ENCODE measurements around the gene DYNLT3. TPM values are rescaled to one million over a fixed set of nuclear protein-coding genes. Genes with fewer than 3 reads are reported as not detected.

The DYNLT3 gene

GRCh38 chrX:37800717-37801116 lies 46.7 kb downstream of the DYNLT3 start:
- Histone ChIP-seq H4K5ac (ENCODE audit: low read length) (no peak overlapping the region), H3K79me1 (ENCODE audit: low read length) (no peaks in the 10 kb centered on the region), H3K79me2 (ENCODE audit: control insufficient read depth, insufficient read depth, low read length) (no peaks in the 10 kb centered on the region), H2BK120ac (ENCODE audit: low read depth, low read length) (no peak overlapping the region), H2BK5ac (ENCODE audit: low read length) (no peak overlapping the region), H2AK5ac (ENCODE audit: low read length) (no peak overlapping the region), H3K36me3 (ENCODE audit: control insufficient read depth, insufficient read depth, low read length) (no peaks in the 10 kb centered on the region), H3K27ac (ENCODE audit: low read depth, low read length) (no peak overlapping the region), H3K23ac (ENCODE audit: low read length) (no peak overlapping the region), H3K27me3 (ENCODE audit: insufficient read depth, low read length, poor library complexity) (no peaks in the 10 kb centered on the region), H4K8ac (ENCODE audit: low read depth, low read length) (no peak overlapping the region), H3K4me3 (ENCODE audit: low read length) (no peak overlapping the region), H3K18ac (ENCODE audit: low read length) (no peak overlapping the region), H3K4me2 (ENCODE audit: low read length) (no peak overlapping the region), H3K4me1 (ENCODE audit: control insufficient read depth, low read depth, low read length) (no peaks in the 10 kb centered on the region), H3K56ac (ENCODE audit: low read length) (no peak overlapping the region), H2BK15ac (replicated peaks; ENCODE audit: low read depth) (no peak overlapping the region), H3K4ac (ENCODE audit: low read depth, low read length) (no peak overlapping the region), H3K9ac (ENCODE audit: low read length) (no peak overlapping the region)
- no peak for DNase-seq

GRCh38 chrX:37799936-37800335 lies 47.4 kb downstream of the DYNLT3 start:
- Histone ChIP-seq H3K4me1 (ENCODE audit: control insufficient read depth, low read depth, low read length) (no peaks in the 10 kb centered on the region), H3K18ac (ENCODE audit: low read length) (no peak overlapping the region), H3K4me2 (ENCODE audit: low read length) (no peak overlapping the region), H3K79me2 (ENCODE audit: control insufficient read depth, insufficient read depth, low read length) (no peaks in the 10 kb centered on the region), H3K79me1 (ENCODE audit: low read length) (no peaks in the 10 kb centered on the region), H2BK5ac (ENCODE audit: low read length) (no peak overlapping the region), H3K4ac (ENCODE audit: low read depth, low read length) (no peak overlapping the region), H3K4me3 (ENCODE audit: low read length) (no peak overlapping the region), H3K27me3 (ENCODE audit: insufficient read depth, low read length, poor library complexity) (no peaks in the 10 kb centered on the region), H2BK120ac (ENCODE audit: low read depth, low read length) (no peak overlapping the region), H3K9ac (ENCODE audit: low read length) (no peak overlapping the region), H2BK15ac (replicated peaks; ENCODE audit: low read depth) (no peak overlapping the region), H3K23ac (ENCODE audit: low read length) (no peak overlapping the region), H3K27ac (ENCODE audit: low read depth, low read length) (no peak overlapping the region), H4K8ac (ENCODE audit: low read depth, low read length) (no peak overlapping the region), H3K36me3 (ENCODE audit: control insufficient read depth, insufficient read depth, low read length) (no peaks in the 10 kb centered on the region), H2AK5ac (ENCODE audit: low read length) (no peak overlapping the region), H3K56ac (ENCODE audit: low read length) (no peak overlapping the region), H4K5ac (ENCODE audit: low read length) (no peak overlapping the region)
- no peak for DNase-seq
- WGBS (ENCODE audit: extremely low coverage, insufficient coverage, low lambda C conversion rate) = no CpG with 5 or more reads among the region's 2 CpGs

DNA sequence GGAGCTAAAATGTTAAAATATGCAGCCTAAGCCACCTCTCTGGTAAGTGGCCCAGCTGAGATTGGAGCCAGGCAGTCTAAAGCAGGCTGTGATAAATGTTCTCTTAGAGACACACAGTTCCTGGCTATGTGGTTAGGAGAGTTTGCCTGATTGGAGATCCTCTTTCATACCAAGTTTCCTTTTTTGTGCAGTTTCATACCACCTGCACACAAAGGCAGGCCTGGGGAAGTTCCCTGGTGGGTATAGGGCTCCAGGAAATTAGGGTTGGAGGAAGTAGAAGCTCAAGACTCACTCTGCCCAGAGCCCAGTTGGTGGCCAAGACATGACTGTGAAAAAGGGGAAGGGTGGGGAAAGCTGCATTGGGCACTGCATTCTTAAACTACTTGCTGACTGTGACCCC lies 50.6 kb downstream of the DYNLT3 start:
- H3K79me2 ChIP-seq (ENCODE audit: control insufficient read depth, insufficient read depth, low read length) = no peaks in the 10 kb centered on the region
- H3K18ac ChIP-seq (ENCODE audit: low read length) = no peak overlapping the region
- no peak overlapping the region for H3K27ac ChIP-seq (ENCODE audit: low read depth, low read length)
- H3K4me1 ChIP-seq (ENCODE audit: control insufficient read depth, low read depth, low read length) = no peaks in the 10 kb centered on the region
- no peaks in the 10 kb centered on the region for H3K27me3 ChIP-seq (ENCODE audit: insufficient read depth, low read length, poor library complexity)
- no peak overlapping the region for H3K9ac ChIP-seq (ENCODE audit: low read length)
- H3K4me2 ChIP-seq (ENCODE audit: low read length) = no peak overlapping the region
- H3K4me3 ChIP-seq (ENCODE audit: low read length) = no peak overlapping the region
- peak; percentile 32 for DNase-seq
- H3K79me1 ChIP-seq (ENCODE audit: low read length) = no peaks in the 10 kb centered on the region
- H2BK15ac ChIP-seq (replicated peaks; ENCODE audit: low read depth) = no peak overlapping the region
- no peak overlapping the region for H4K8ac ChIP-seq (ENCODE audit: low read depth, low read length)
- H2BK120ac ChIP-seq (ENCODE audit: low read depth, low read length) = no peak overlapping the region
- H3K56ac ChIP-seq (ENCODE audit: low read length) = no peak overlapping the region
- H2BK5ac ChIP-seq (ENCODE audit: low read length) = no peak overlapping the region
- H2AK5ac ChIP-seq (ENCODE audit: low read length) = no peak overlapping the region
- no peak overlapping the region for H4K5ac ChIP-seq (ENCODE audit: low read length)
- H3K23ac ChIP-seq (ENCODE audit: low read length) = no peak overlapping the region
- H3K36me3 ChIP-seq (ENCODE audit: control insufficient read depth, insufficient read depth, low read length) = no peaks in the 10 kb centered on the region
- H3K4ac ChIP-seq (ENCODE audit: low read depth, low read length) = no peak overlapping the region

DNA sequence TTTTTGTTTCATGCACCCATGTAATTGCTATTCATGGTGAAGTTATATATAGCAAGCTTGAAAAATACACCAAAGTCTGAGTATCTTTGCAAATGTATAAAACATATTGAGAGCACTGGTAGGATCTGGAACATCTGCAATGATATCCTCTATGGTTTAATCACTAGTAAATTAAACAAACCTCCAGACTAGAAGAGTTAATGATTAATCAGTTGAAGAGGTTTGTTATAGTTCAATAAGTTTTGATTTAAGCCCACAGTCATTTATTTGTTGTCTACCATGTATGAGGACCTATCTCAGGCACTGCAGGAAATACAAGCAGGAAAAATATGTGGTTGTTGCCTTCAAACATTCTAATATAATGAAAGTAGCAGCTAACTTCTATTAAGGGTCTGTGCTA lies 51.1 kb downstream of the DYNLT3 start:
- no peak overlapping the region for H2AK5ac ChIP-seq (ENCODE audit: low read length)
- H3K27ac ChIP-seq (ENCODE audit: low read depth, low read length) = no peak overlapping the region
- H3K27me3 ChIP-seq (ENCODE audit: insufficient read depth, low read length, poor library complexity) = no peaks in the 10 kb centered on the region
- no peak overlapping the region for H3K9ac ChIP-seq (ENCODE audit: low read length)
- no peak overlapping the region for H3K4me3 ChIP-seq (ENCODE audit: low read length)
- no peak overlapping the region for H3K23ac ChIP-seq (ENCODE audit: low read length)
- H4K5ac ChIP-seq (ENCODE audit: low read length) = no peak overlapping the region
- H3K4me2 ChIP-seq (ENCODE audit: low read length) = no peak overlapping the region
- no peak overlapping the region for H4K8ac ChIP-seq (ENCODE audit: low read depth, low read length)
- no peaks in the 10 kb centered on the region for H3K79me1 ChIP-seq (ENCODE audit: low read length)
- H2BK5ac ChIP-seq (ENCODE audit: low read length) = no peak overlapping the region
- H3K36me3 ChIP-seq (ENCODE audit: control insufficient read depth, insufficient read depth, low read length) = no peaks in the 10 kb centered on the region
- H2BK15ac ChIP-seq (replicated peaks; ENCODE audit: low read depth) = no peak overlapping the region
- H3K56ac ChIP-seq (ENCODE audit: low read length) = no peak overlapping the region
- no peak overlapping the region for H3K4ac ChIP-seq (ENCODE audit: low read depth, low read length)
- H3K18ac ChIP-seq (ENCODE audit: low read length) = no peak overlapping the region
- no peak overlapping the region for H2BK120ac ChIP-seq (ENCODE audit: low read depth, low read length)
- no peaks in the 10 kb centered on the region for H3K4me1 ChIP-seq (ENCODE audit: control insufficient read depth, low read depth, low read length)
- DNase-seq = no peak
- H3K79me2 ChIP-seq (ENCODE audit: control insufficient read depth, insufficient read depth, low read length) = no peaks in the 10 kb centered on the region

Small RNA genes within 50 kb of the gene (small RNA-seq; reads per million reads assigned to genes)
- gene RNU6-49P (ENCODE audit: insufficient read depth) = not detected
